Astrocyte (in vitro differentiated cells and primary cell): ENCODE measurements around the gene SLC43A1.

Source experiments
- CTCF ChIP-seq: IDR thresholded peaks from 2 replicates; pipeline ENCODE4 v1.5.1; 2011; ENCODE audit warnings: low read depth, mild to moderate bottlenecking, inconsistent platforms, low read length, moderate library complexity; ENCODE audit not compliant: insufficient read depth
- EZH2 ChIP-seq: IDR thresholded peaks from 2 replicates; pipeline ENCODE4 v1.6.1; 2012; ENCODE audit warnings: mild to moderate bottlenecking, low read length, inconsistent platforms; ENCODE audit not compliant: insufficient read depth

GRCh38 chr11:57473285-57473841 lies 42.1 kb downstream of the SLC43A1 start:
- no peak for TF ChIP-seq CTCF
- TF ChIP-seq EZH2, result no peak
